Retinal pigment epithelial cell (primary cell): Measurements from ENCODE around the gene TGFBR3.

Experiments
- DNase-seq: peaks from one replicate; pipeline ENCODE4 v3.0.0-alpha.2; 2010; ENCODE audit warnings: low read depth
- H3K4me3 ChIP-seq: 2 replicates; pipeline ENCODE4 v1.5.1; 2011; ENCODE audit warnings: mild to moderate bottlenecking, low read length, control low read depth, moderate library complexity
- CTCF ChIP-seq: conservative IDR thresholded peaks from 2 replicates; pipeline ENCODE4 v1.5.1; 2011; ENCODE audit warnings: low read depth, low read length, control low read depth, inconsistent platforms

Gene TGFBR3

DNA sequence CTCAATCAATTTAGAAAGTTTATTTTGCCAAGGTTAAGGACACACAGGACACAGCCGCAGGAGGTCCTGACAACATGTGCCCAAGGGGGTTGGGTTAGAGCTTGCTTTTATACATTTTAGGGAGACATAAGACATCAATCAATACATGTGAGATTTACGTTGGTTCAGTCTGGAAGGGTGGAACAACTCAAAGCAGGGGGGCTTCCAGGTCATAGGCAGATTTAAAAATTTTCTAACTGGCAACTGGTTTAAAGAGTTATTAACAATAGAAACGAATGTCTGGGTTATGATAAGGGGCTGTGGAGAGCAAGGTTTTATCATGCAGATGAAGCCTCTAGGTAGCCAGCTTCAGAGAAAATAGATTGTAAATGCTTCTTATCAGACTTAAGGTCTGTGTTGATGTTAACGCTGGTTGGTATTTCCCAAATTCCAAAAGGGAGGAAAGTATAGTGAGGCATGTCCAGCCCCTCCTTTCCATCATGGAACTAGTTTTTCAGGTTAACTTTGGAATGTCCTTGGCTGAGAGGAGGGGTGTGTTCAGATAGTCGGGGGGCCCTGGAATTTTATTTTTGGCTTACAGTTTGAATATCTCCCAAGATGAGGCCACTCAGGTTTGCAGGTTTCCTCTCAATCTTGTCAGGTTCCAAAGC, 31.0 kb upstream of the TGFBR3 start:
- no peak overlapping the region for H3K4me3 ChIP-seq
- TF ChIP-seq CTCF: no peak
- DNase-seq: no peak

GRCh38 chr1:91916046-91916445, 30.1 kb upstream of the TGFBR3 start:
- no peak for DNase-seq
- H3K4me3 ChIP-seq: no peak overlapping the region
- TF ChIP-seq CTCF: no peak

DNA sequence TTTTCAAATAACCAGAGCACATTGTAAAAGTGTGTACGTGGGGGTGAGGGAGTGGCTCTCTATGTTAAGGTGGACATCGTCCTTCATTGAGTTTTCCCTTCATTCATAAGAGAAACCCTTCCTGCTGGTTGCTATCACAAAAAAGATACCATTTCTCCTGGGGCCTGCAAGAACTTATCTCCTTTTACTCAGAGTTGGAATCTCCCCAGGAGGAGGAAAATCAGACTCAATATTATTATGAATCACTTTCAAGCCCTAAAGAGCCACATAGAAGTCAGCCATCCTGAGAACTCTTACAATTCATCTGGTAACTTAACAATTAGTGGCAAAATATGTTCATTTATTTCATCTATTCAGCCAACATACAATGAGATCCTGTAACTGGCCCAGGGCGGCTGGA, 27.1 kb upstream of the TGFBR3 start:
- TF ChIP-seq CTCF: no peak
- no peak for DNase-seq
- H3K4me3 ChIP-seq: no peak overlapping the region

DNA sequence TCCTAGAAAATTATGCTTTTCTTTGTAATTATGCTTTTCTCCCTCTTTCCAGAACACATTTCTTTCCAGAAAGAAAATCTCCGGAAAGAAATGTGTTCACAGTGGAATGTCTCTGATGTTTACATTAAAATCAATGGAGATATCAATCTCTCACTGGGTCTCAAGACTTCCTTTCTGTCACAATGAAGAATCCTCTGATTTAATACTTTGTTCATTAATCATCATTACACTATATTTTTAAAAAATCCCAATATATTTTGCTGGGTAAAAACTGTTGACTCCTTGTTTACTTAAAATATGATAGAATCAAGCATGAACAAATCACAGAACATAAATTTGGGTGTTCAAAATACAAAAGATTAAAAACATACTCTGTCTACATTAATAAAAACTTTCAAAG, 26.3 kb upstream of the TGFBR3 start:
- no peak for DNase-seq
- TF ChIP-seq CTCF: no peak

DNA sequence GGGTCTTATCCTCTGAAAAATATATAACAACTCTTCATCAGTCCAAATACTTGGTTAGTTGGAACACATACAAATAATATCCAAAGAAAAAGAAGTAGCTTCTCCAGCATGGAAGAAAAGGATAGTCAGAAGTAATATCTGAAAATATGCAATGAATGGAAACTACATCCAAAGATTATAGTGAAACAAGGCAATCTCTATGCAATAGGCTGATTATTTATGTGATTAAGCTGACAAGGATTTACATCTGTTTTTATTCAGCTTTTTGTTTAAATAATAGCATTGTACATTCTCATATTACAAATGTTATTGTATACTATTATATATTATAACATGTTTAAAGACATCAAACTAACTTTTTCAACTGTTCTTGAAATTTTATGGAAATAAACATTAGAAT, 15.3 kb upstream of the TGFBR3 start:
- no peak overlapping the region for H3K4me3 ChIP-seq
- TF ChIP-seq CTCF: no peak
- no peak for DNase-seq

More for the DNA sequence above, 26.3 kb upstream of the TGFBR3 start:
- H3K4me3 ChIP-seq: no peak overlapping the region

DNA sequence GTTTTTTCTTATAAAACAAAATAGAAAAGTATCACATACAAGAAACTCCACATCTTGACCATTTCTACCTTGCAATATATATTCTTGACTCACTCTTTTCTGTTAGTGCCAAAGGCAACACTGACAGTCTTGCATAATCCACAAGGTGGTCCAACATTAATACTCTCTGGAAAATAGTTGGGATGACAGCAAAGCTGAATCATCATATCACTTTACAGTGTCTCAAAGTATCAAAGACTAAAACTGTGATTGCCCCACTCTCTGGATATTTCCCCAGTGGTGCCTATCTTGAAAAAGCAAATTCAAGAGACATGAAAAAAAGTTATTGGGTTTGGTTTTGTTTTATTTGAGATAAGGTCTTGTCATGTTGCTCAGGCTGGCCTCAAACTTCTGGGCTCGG, 14.6 kb upstream of the TGFBR3 start:
- TF ChIP-seq CTCF: no peak
- no peak overlapping the region for H3K4me3 ChIP-seq
- DNase-seq: no peak

- TF ChIP-seq CTCF: no peak
- DNase-seq: no peak
- no peak overlapping the region for H3K4me3 ChIP-seq
Measured at GRCh38 chr1:91897016-91897415, 11.1 kb upstream of the TGFBR3 start.
